Naive thymus-derived CD8-positive, alpha-beta T cell (primary cell): ENCODE results near the gene ALDH1A2. TPM values are rescaled to one million over a fixed set of nuclear protein-coding genes. Genes with fewer than 3 reads are reported as not detected.

Experiments used
- ATAC-seq, 2 donors: fragments of 150-1000 bp; cut with Tn5 transposase in 1 of 2; sonication (Bioruptor Pico), chemical (Tn5 transposase) in 1 of 2; 1 replicate in 1 of 2; 2 replicates in 1 of 2; pipeline ENCODE4 v1.10.0; 2021; ENCODE audit warnings: mild to moderate bottlenecking in 2 of 2, moderate library complexity in 2 of 2
- POLR2A ChIA-PET: fragments of 350-600 bp; sonication (Branson Sonifier 250); formaldehyde crosslinking; loops from one replicate; lab custom pipeline; 2021; ENCODE audit warnings: antibody characterized with exemption; lab: Charles Lee
- DNase-seq, 10 donors: peaks; one replicate each; pipeline versions ENCODE4 v3.0.0 to v3.0.0-alpha.2; 2020 to 2022
- H3K27ac Mint-ChIP-seq, 10 donors: one replicate each; pipeline ENCODE4 v1.8.0; 2020 to 2022; ENCODE audit warnings: mild to moderate bottlenecking in 10 of 10, mixed read lengths in 10 of 10, moderate library complexity in 4 of 10, inconsistent platforms in 1 of 10
- H3K27me3 Mint-ChIP-seq, 5 donors: one replicate each; pipeline ENCODE4 v1.8.0; 2021 to 2022; ENCODE audit warnings: mixed read lengths in 5 of 5
- H3K36me3 Mint-ChIP-seq, 3 donors: one replicate each; pipeline ENCODE4 v1.8.0; 2020 to 2022; ENCODE audit warnings: mixed read lengths in 3 of 3, mild to moderate bottlenecking in 2 of 3, inconsistent platforms in 1 of 3
- H3K4me1 Mint-ChIP-seq, 4 donors: one replicate each; pipeline ENCODE4 v1.8.0; 2021 to 2022; ENCODE audit warnings: mixed read lengths in 4 of 4
- H3K4me3 Mint-ChIP-seq, 10 donors: one replicate each; pipeline ENCODE4 v1.8.0; 2020 to 2022; ENCODE audit warnings: mild to moderate bottlenecking in 10 of 10, mixed read lengths in 10 of 10, moderate library complexity in 6 of 10, inconsistent platforms in 1 of 10
- H3K9me3 Mint-ChIP-seq, 9 donors: one replicate each; pipeline ENCODE4 v1.8.0; 2020 to 2022; ENCODE audit warnings: mixed read lengths in 9 of 9, mild to moderate bottlenecking in 3 of 9, inconsistent platforms in 1 of 9, moderate library complexity in 1 of 9
- polyA plus RNA-seq, 3 donors: library from polyadenylated mRNA; unstranded; fragments of 300-500 nt; fragmentation: Illumina TruSeq; gene quantifications; one replicate each; pipeline ENCODE4 v1.2.3, GENCODE V29; 2021
- total RNA-seq, 8 experiments: library from RNA in 2 of 8; stranded (reverse) in 2 of 8; gene quantifications; one replicate each; pipeline ENCODE4 v1.2.3 and lab custom pipeline; 2021 to 2026

ALDH1A2 gene
- total and polyA plus RNA-seq, 5 experiments from 2014 or later, result not detected

DNA sequence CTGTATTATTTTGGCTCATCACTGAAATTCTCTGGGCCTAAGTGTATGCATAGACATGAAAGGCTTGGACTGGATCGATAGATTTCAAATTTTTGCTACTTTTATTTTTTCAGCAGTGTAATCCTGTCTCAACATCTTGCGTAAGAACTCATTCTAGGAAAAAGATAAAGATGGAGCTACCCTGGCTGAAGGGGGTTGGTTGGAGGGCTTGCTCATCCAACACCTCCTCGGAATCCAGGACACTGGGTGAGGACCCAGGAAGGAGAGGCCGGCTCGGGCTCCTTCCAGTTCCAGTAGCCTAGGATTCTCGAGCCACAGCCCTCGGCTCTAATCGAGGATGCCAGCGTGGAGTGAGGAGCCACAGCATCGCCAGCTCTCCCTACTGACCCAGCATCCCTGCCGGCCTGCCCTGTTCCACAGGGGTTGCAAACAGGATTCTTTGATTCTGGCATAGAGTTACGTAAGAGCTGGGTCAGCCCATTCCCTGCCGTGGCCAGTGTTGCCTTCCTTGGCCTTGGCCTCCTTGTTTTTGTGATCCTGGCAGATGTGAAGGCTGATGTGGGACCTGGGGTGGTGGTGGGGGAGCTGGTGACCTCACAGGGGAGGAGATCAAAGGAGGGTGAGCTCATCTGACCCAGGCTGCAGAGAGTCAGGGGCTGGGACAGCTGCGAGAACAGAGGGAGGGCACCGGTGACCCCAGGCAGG lies 149.5 kb downstream of the ALDH1A2 start:
- Mint-ChIP-seq H3K4me3 (no peak overlapping the region), H3K27me3 (peaks cover 4 to 21% (median 8%) of the 10 kb centered on the region in 5 donors), H3K4me1 (no peaks in the 10 kb centered on the region), H3K36me3 (no peaks in the 10 kb centered on the region), H3K9me3 (no peaks in the 10 kb centered on the region), H3K27ac (no peak overlapping the region)
- ATAC-seq, result no peak
- no peak for DNase-seq
- POLR2A ChIA-PET, result no interaction called here

DNA sequence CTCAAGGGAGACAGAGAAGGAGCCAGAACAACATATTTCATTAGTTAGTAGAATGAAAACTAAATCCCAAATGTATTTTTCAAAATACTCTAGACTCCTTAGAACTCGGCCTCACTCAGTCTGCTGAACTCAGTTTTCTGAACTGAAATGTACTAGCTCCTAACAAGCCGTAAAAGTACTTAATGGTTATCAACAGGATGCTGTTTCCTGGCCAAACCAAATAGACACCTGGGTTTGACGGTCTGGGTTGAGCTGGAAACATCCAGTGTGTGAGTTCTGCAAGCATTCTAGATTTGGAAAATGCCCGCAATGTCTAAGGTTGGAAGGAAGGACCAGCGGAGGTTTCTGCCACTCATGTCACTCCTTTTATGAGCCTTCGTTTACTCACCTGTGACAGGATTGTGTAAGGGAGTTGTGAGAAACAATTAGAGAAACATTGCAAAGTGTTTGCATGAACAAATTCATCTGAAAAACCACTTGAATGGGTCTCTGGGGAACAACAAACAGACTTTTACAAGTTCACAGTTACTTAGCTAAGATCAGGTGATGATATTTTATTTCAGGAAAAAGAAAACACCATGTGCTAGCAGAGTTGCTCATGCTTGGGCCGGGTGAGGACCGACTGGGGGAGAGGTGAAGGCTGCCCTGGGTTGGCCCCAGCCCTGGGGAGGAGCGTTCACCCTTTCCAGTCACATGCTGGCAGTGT lies 151.0 kb downstream of the ALDH1A2 start:
- Mint-ChIP-seq H3K27ac (no peak overlapping the region), H3K27me3 (peaks cover 8 to 12% (median 11%) of the 10 kb centered on the region in 5 donors), H3K36me3 (no peaks in the 10 kb centered on the region), H3K9me3 (no peaks in the 10 kb centered on the region), H3K4me1 (no peaks in the 10 kb centered on the region), H3K4me3 (no peak overlapping the region)
- POLR2A ChIA-PET, result interaction anchor here (0.7 kb wide), 1 partner anchor 575 kb away, joined by 6 read pairs; no protein-coding TSS in a partner anchor
- ATAC-seq (no peak), DNase-seq (no peak)

DNA sequence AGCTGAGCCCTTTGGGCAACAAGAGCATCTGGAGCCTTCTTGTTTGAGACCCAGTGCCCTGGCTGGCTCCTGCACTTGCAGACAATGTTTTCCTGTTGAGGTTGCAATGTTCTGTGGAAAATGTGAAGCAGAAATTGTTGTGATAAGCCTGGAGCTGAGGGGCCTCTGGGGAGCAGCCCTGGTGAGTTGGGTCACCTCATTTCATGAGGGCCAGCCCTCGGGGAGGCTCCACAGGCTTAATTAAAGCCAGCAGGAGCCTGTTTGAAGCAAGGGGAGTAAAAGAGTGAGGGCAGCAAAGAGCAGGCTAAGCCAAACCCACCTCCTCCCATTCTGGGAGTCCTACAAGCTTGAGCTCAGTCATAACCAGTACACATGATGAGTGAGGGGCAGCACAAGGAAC lies 154.3 kb downstream of the ALDH1A2 start:
- H3K9me3 Mint-ChIP-seq, result no peaks in the 10 kb centered on the region
- H3K4me1 Mint-ChIP-seq, result no peaks in the 10 kb centered on the region
- H3K27ac Mint-ChIP-seq, result no peak overlapping the region
- ATAC-seq (no peak), DNase-seq (no peak)
- H3K36me3 Mint-ChIP-seq, result no peaks in the 10 kb centered on the region
- H3K27me3 Mint-ChIP-seq, result peaks cover 9 to 27% (median 22%) of the 10 kb centered on the region in 5 donors
- no peak overlapping the region for H3K4me3 Mint-ChIP-seq
- POLR2A ChIA-PET, result no interaction called here

DNA sequence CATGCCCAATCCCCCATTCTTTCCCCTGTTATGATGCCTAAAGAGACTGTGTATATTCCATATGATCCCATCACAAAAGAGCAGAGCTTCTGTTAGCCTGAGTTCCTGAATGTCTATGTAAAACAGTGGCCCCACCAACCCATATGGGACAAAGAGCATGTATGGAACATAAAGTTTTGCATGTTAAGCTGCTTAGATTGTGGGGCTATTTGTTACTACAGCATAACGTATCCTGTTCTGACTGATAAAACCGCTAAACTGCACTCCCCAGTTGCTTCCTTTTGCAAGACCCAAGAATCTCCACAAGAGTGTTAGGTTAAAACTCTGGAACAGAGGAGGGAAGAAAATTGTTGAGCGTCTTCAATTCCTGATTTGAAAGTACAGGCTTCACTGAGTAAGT lies 154.8 kb downstream of the ALDH1A2 start:
- Mint-ChIP-seq H3K4me3 (no peak overlapping the region), H3K27ac (no peak overlapping the region), H3K27me3 (peaks cover 8 to 28% (median 23%) of the 10 kb centered on the region in 5 donors), H3K36me3 (no peaks in the 10 kb centered on the region), H3K4me1 (no peaks in the 10 kb centered on the region), H3K9me3 (no peaks in the 10 kb centered on the region)
- POLR2A ChIA-PET, result no interaction called here
- no peak for ATAC-seq
- no peak for DNase-seq

DNA sequence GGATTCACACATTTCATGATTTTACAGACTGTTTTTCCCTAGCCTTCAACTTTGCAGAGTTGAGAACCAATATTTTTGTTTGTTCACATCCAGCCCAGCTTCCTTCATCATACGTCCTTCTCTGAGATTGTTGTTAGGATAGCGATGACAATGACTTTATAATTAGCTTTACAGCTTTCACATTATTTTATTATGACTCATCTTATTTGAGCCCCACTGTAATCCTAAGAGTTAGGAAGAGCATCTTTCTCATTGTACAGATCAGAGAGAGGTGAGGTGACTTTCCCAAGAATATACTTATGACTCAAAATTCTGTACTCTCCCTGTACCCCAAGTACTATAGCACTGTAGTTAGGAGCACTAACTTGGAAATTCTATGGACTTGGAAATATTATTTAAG lies 156.1 kb downstream of the ALDH1A2 start:
- DNase-seq, result no peak
- no peak for ATAC-seq
- Mint-ChIP-seq H3K27me3 (peaks cover 8 to 38% (median 23%) of the 10 kb centered on the region in 5 donors), H3K4me1 (no peaks in the 10 kb centered on the region), H3K36me3 (no peaks in the 10 kb centered on the region), H3K4me3 (no peak overlapping the region), H3K27ac (peak overlapping the region in 1 of 10 donors; percentile 25), H3K9me3 (no peaks in the 10 kb centered on the region)
- POLR2A ChIA-PET, result no interaction called here

DNA sequence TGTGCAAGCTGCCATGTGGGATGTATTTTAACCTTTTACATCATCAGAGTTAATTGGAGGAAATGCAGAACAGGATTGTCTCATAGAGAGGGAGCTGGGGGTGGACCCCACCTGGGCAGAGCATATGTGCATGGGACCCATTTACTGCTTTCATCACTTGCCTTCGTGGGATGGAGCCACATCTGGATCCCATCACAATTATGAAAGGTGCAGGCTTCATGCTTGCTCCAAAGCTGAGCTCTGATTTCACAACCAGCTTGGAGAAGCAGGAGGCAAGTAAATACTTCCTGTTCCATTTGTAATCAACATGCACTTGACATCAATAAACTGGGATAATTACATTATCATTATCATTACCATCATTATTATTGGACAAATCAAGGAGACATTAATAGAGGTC lies 161.9 kb downstream of the ALDH1A2 start:
- H3K27me3 Mint-ChIP-seq, result peaks cover 7 to 46% (median 24%) of the 10 kb centered on the region in 5 donors
- H3K4me3 Mint-ChIP-seq, result no peak overlapping the region
- peaks cover 0 to 2% (median 0%) of the 10 kb centered on the region in 9 donors for H3K9me3 Mint-ChIP-seq
- POLR2A ChIA-PET, result no interaction called here
- ATAC-seq (no peak), DNase-seq (no peak)
- peaks cover 0 to 2% (median 0%) of the 10 kb centered on the region in 3 donors for H3K36me3 Mint-ChIP-seq
- no peaks in the 10 kb centered on the region for H3K4me1 Mint-ChIP-seq
- H3K27ac Mint-ChIP-seq, result no peak overlapping the region

Other genes starting within 250 kb of the ALDH1A2 start
- not detected for gene AQP9, start 72.7 kb upstream of the ALDH1A2 start, total RNA-seq
- gene AQP9, start 72.7 kb upstream of the ALDH1A2 start, polyA plus RNA-seq, result under 1 TPM in 2 of 3 donors, not detected in 1; 0.09 to 0.18 TPM